Common myeloid progenitor, CD34-positive (primary cell): ENCODE results near the gene HOXA2.

Experiments
- CTCF ChIA-PET: fragments of 350-600 bp; sonication (Branson Sonifier 250); formaldehyde crosslinking; loops from one replicate; lab custom pipeline; 2021; ENCODE audit warnings: antibody characterized with exemption; lab: Charles Lee
- POLR2A ChIA-PET: fragments of 350-600 bp; sonication (Branson Sonifier 250); formaldehyde crosslinking; loops from one replicate; lab custom pipeline; 2021; ENCODE audit warnings: antibody characterized with exemption; lab: Charles Lee
- DNase-seq, 3 donors: peaks; one replicate each; pipeline versions ENCODE4 v3.0.0 to v3.0.0-alpha.2; 2013
- H3K27ac ChIP-seq, 2 experiments: 1 replicate in 1 of 2; 2 replicates in 1 of 2; pipeline ENCODE4 v1.7.0; 2013; ENCODE audit warnings: inconsistent platforms in 2 of 2, low read length in 2 of 2, mild to moderate bottlenecking in 2 of 2, low read depth in 1 of 2, moderate library complexity in 1 of 2; ENCODE audit not compliant: severe bottlenecking in 2 of 2, insufficient read depth in 1 of 2, poor library complexity in 1 of 2
- H3K27me3 ChIP-seq, 5 experiments: replicated peaks in 2 of 5; 1 replicate in 3 of 5; 2 replicates in 2 of 5; pipeline versions ENCODE4 v1.6.1 to v1.7.0; 2013; ENCODE audit warnings: low read length in 4 of 5, mild to moderate bottlenecking in 2 of 5, moderate library complexity in 2 of 5, inconsistent platforms in 1 of 5; ENCODE audit not compliant: insufficient read depth in 5 of 5, control insufficient read depth in 4 of 5
- H3K36me3 ChIP-seq, 4 experiments: 1 replicate in 2 of 4; 2 replicates in 2 of 4; pipeline versions ENCODE4 v1.6.1 to v1.7.0; 2013; ENCODE audit warnings: low read length in 3 of 4, control low read depth in 1 of 4, mild to moderate bottlenecking in 1 of 4; ENCODE audit not compliant: control insufficient read depth in 4 of 4, insufficient read depth in 4 of 4
- H3K4me1 ChIP-seq, 4 experiments: 1 replicate in 3 of 4; 2 replicates in 1 of 4; pipeline versions ENCODE4 v1.6.1 to v1.7.1; 2013; ENCODE audit warnings: low read length in 3 of 4, mild to moderate bottlenecking in 3 of 4, control low read depth in 1 of 4, inconsistent platforms in 1 of 4, moderate library complexity in 1 of 4; ENCODE audit not compliant: control insufficient read depth in 4 of 4, insufficient read depth in 4 of 4; ENCODE audit errors: control extremely low read depth in 1 of 4
- H3K4me3 ChIP-seq, 7 experiments: 1 replicate in 4 of 7; 2 replicates in 3 of 7; pipeline versions ENCODE4 v1.5.1 to v1.7.0; 2013; ENCODE audit warnings: mild to moderate bottlenecking in 7 of 7, low read length in 6 of 7, moderate library complexity in 6 of 7, inconsistent platforms in 2 of 7, low read depth in 2 of 7, control low read depth in 1 of 7; ENCODE audit not compliant: insufficient read depth in 4 of 7, control insufficient read depth in 1 of 7; ENCODE audit errors: extremely low read depth in 1 of 7
- H3K9me3 ChIP-seq, 5 experiments: 1 replicate in 4 of 5; 2 replicates in 1 of 5; pipeline versions ENCODE4 v1.6.1 to v1.7.1; 2013; ENCODE audit warnings: low read length in 4 of 5, mild to moderate bottlenecking in 2 of 5, inconsistent platforms in 1 of 5, low read depth in 1 of 5, moderate library complexity in 1 of 5; ENCODE audit not compliant: control insufficient read depth in 4 of 5, insufficient read depth in 2 of 5; ENCODE audit errors: control extremely low read depth in 1 of 5
- WGBS: methylation state at CpG from one replicate; pipeline ENCODE4 v1.1.5; 2013; ENCODE audit not compliant: insufficient coverage; 5-methylcytosine and 5-hydroxymethylcytosine counted together

HOXA2 gene

GRCh38 chr7:27141137-27141922, 38.8 kb upstream of the HOXA2 start:
- no peak overlapping the region for H3K27ac ChIP-seq
- peaks cover 3 to 48% (median 45%) of the 10 kb centered on the region in 4 experiments for H3K4me1 ChIP-seq
- H3K9me3 ChIP-seq: peaks cover 0 to 2% (median 0%) of the 10 kb centered on the region in 5 experiments
- ChIA-PET POLR2A (interaction anchor here (0.7 kb wide), 1 partner anchor 30 kb away, joined by 3 read pairs; no protein-coding TSS in a partner anchor), CTCF (interaction anchor here (0.6 to 2.0 kb wide), 12 partner anchors 10 to 476 kb away, joined by 3 to 7 read pairs (median 3); partner anchors contain the start of gene HOXA3)
- H3K27me3 ChIP-seq: no peaks in the 10 kb centered on the region
- DNase-seq: no peak
- WGBS: 88% methylated on average over 10 of the region's 18 CpGs
- peak overlapping the region in 2 of 7 experiments; percentile 10 to 56 for H3K4me3 ChIP-seq
- peaks cover 5 to 88% (median 63%) of the 10 kb centered on the region in 4 experiments for H3K36me3 ChIP-seq

DNA sequence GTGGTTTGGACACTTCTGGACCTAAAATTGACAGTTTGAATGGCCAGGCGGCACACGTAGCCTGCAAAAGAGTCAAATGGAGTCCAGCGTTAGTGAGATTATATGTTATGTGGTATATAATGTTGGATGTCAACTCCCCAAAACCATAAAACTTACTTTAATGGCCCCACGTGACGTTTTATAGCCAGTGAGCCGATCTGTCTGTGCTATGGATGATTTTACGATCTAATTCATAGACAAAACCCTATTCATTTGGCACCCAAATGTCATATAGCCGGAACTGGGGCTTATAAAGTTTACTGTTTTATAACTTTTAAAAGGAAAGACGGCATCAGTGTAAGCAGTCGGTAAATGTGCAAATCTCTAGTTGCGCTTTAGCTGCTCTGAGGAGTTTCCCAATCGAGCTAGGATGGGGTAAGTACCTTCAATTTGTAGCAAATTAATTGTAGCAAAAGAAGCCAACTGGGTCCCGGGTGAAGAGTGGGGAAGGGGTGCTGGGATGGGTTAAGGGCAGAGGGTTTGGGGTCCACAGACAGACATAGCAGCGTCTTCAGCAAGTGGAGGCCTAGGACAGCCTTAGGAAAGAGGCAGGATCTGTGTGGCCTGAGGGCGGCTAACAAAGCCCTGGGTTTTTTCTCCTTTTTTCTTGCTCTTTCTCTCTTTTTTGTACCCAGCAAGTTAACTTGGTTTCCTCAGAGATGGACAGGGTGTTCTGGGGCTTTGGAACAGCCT, 37.8 kb upstream of the HOXA2 start:
- no peaks in the 10 kb centered on the region for H3K27me3 ChIP-seq
- H3K4me3 ChIP-seq: no peak overlapping the region
- 98% methylated on average over 10 of the region's 15 CpGs for WGBS
- H3K27ac ChIP-seq: no peak overlapping the region
- ChIA-PET POLR2A (no interaction called here), CTCF (interaction anchor here (0.7 to 2.0 kb wide), 6 partner anchors 9 to 475 kb away, joined by 3 to 7 read pairs (median 4); partner anchors contain the start of gene HOXA3)
- peaks cover 9 to 51% (median 47%) of the 10 kb centered on the region in 4 experiments for H3K4me1 ChIP-seq
- peaks cover 2 to 85% (median 60%) of the 10 kb centered on the region in 4 experiments for H3K36me3 ChIP-seq
- peaks cover 0 to 2% (median 0%) of the 10 kb centered on the region in 5 experiments for H3K9me3 ChIP-seq
- DNase-seq: no peak

DNA sequence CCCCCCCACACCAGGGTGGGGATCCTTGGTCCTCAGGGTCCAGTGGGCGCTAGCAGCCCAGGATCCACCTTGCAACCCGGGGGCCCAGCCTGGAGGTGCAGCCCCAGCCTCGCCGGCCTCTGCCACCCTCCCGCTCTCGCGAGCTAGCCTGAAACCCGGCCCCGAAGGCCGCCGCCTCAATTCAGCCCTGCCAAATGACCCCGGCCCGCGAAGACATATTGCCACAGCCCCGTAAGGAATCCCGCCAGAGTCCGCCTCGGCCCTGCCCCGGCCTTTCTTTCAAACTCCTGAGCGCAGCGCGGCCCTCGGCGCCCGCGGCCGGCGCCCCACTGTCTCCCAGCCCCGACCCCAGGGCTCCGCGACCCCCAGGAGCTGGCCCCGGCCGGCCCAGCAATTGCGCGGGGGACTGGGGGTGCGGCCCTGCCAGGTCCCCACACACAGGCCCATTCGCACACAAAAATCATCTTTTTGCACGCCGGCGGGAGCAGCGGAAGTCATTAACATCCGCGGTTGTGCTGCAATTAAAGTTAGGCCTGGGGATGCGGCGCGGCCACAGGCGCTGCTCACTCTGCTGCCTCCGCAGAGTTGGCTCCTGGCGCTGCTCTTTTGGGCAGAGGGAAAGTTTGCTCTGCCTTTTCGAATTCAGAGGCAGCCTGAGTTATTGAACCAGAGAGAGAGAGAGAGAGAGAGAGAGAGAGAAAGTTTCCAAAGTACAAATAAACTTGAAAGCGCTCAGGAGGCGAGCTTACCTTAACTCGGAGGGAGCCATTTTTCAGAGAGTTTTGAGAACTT, 37.0 kb upstream of the HOXA2 start:
- no peak for DNase-seq
- no peaks in the 10 kb centered on the region for H3K27me3 ChIP-seq
- ChIA-PET POLR2A (no interaction called here), CTCF (interaction anchor here (0.7 kb wide), 1 partner anchor 8 kb away, joined by 4 read pairs; no protein-coding TSS in a partner anchor)
- 96% methylated on average over 52 of the region's 53 CpGs for WGBS
- H3K9me3 ChIP-seq: peaks cover 0 to 2% (median 0%) of the 10 kb centered on the region in 5 experiments
- no peak overlapping the region for H3K27ac ChIP-seq
- no peak overlapping the region for H3K4me3 ChIP-seq
- H3K36me3 ChIP-seq: peaks cover 2 to 82% (median 56%) of the 10 kb centered on the region in 4 experiments
- peaks cover 15 to 52% (median 49%) of the 10 kb centered on the region in 4 experiments for H3K4me1 ChIP-seq

GRCh38 chr7:27138985-27139333, 36.5 kb upstream of the HOXA2 start:
- H3K9me3 ChIP-seq: peaks cover 0 to 1% (median 0%) of the 10 kb centered on the region in 5 experiments
- no peak overlapping the region for H3K27ac ChIP-seq
- DNase-seq: no peak
- no peak overlapping the region for H3K4me3 ChIP-seq
- CTCF ChIA-PET: no interaction called here
- peaks cover 19 to 55% (median 50%) of the 10 kb centered on the region in 4 experiments for H3K4me1 ChIP-seq
- WGBS: 95% methylated on average over 9 of the region's 11 CpGs
- POLR2A ChIA-PET: no interaction called here
- H3K27me3 ChIP-seq: no peaks in the 10 kb centered on the region
- peaks cover 2 to 76% (median 54%) of the 10 kb centered on the region in 4 experiments for H3K36me3 ChIP-seq

DNA sequence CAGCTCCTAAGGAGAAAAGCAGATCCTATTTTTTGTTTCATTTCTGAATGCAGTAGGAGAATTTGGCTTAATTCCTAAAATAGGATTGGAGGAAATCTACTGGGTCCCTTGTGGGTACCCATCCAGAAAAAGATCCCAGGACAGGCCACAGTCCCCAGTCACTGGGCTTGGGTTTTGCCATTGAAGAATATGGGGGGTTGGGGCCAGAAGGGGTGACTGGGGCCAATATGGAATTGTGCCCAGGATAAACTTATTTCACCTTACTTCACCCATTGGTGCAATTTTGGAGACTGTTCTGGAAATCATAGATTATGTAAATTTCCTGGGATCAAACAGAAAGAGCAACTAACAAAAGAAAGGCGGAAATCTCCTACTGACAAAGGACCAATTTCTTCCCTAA, 36.0 kb upstream of the HOXA2 start:
- Histone ChIP-seq H3K4me1 (peaks cover 20 to 58% (median 50%) of the 10 kb centered on the region in 4 experiments), H3K4me3 (no peak overlapping the region), H3K9me3 (no peaks in the 10 kb centered on the region), H3K27ac (no peak overlapping the region), H3K27me3 (no peaks in the 10 kb centered on the region), H3K36me3 (peaks cover 2 to 76% (median 55%) of the 10 kb centered on the region in 4 experiments)
- DNase-seq: no peak
- WGBS: no CpG with 5 or more reads among the region's 1 CpG
- ChIA-PET CTCF (interaction anchor here (1.4 kb wide), 1 partner anchor 284 kb away, joined by 3 read pairs; no protein-coding TSS in a partner anchor), POLR2A (no interaction called here)

GRCh38 chr7:27137640-27138315, 35.3 kb upstream of the HOXA2 start:
- Histone ChIP-seq H3K36me3 (peaks cover 2 to 76% (median 53%) of the 10 kb centered on the region in 4 experiments), H3K9me3 (no peaks in the 10 kb centered on the region), H3K4me3 (no peak overlapping the region), H3K27me3 (no peaks in the 10 kb centered on the region), H3K27ac (peak overlapping the region; percentile 17 to 48), H3K4me1 (peaks cover 20 to 60% (median 48%) of the 10 kb centered on the region in 4 experiments)
- no peak for DNase-seq
- POLR2A ChIA-PET: no interaction called here
- WGBS: 100% methylated on average over 1 of the region's 2 CpGs
- CTCF ChIA-PET: interaction anchor here (1.4 kb wide), 1 partner anchor 283 kb away, joined by 3 read pairs; no protein-coding TSS in a partner anchor
